Ovary (tissue), 9 donors: ENCODE data around the gene CABP4. TPM values are rescaled to one million over a fixed set of nuclear protein-coding genes. Genes with fewer than 3 reads are reported as not detected.

ENCODE experiments used
- DNase-seq, 5 donors: peaks; one replicate each; pipeline ENCODE4 v3.0.0-alpha.2; 2019 to 2020
- H3K27ac ChIP-seq, 2 donors: fragments of 200-600 bp; one replicate each; pipeline versions ENCODE4 v1.5.1 to v1.8.0; 2019 to 2022
- H3K27me3 ChIP-seq: fragments of 200-600 bp; one replicate; pipeline ENCODE4 v1.8.0; 2022
- H3K36me3 ChIP-seq: fragments of 200-600 bp; sonication (generic); one replicate; pipeline ENCODE4 v1.5.1; 2019
- H3K4me1 ChIP-seq: one replicate; pipeline ENCODE4 v1.8.1; 2013; ENCODE audit warnings: mild to moderate bottlenecking, moderate library complexity; ENCODE audit not compliant: insufficient read depth
- H3K4me3 ChIP-seq: fragments of 200-600 bp; sonication (generic); one replicate; pipeline ENCODE4 v1.5.1; 2017
- H3K9me3 ChIP-seq, 2 donors: fragments of 200-600 bp in 1 of 2; sonication (generic) in 1 of 2; one replicate each; pipeline versions ENCODE4 v1.5.1 to v1.8.1; 2013 to 2019; ENCODE audit warnings: mild to moderate bottlenecking in 1 of 2, moderate library complexity in 1 of 2
- CTCF ChIP-seq, 3 donors: fragments of 450-650 bp in 2 of 3; fragments of 200-600 bp in 1 of 3; IDR thresholded peaks; one replicate each; pipeline versions ENCODE4 v1.5.1 to v1.8.0; 2016 to 2022; ENCODE audit warnings: antibody characterized with exemption in 3 of 3, mild to moderate bottlenecking in 1 of 3
- EP300 ChIP-seq: sonication (generic); formaldehyde crosslinking; IDR thresholded peaks from one replicate; pipeline ENCODE4 v1.6.1; 2017; ENCODE audit warnings: antibody characterized with exemption
- POLR2A ChIP-seq: fragments of 450-650 bp; IDR thresholded peaks from one replicate; pipeline ENCODE4 v1.6.1; 2017; ENCODE audit warnings: antibody characterized with exemption, mild to moderate bottlenecking, moderate library complexity
- WGBS, 3 donors: extraction: QIAGEN DNeasy Blood & Tissue Kit in 1 of 3; methylation state at CpG; one replicate each; pipeline versions ENCODE4 v1.1.5 to v1.1.7; 2013 to 2017; 5-methylcytosine and 5-hydroxymethylcytosine counted together
- intact Hi-C, 4 donors: fragments of 100-400 bp; cut with DNase I; formaldehyde crosslinking; loops; one replicate each; pipeline versions ENCODE4 v1.11.0 to v1.15.1; 2022 to 2023
- polyA plus RNA-seq, 2 donors: library from polyadenylated mRNA; stranded (reverse); fragments of 200-250 nt in 1 of 2; fragments of 350-450 nt in 1 of 2; fragmentation: Illumina TruSeq in 1 of 2; extraction: RNeasy Lipid Tissue Mini Kit (QIAGEN cat#74804) in 1 of 2; gene quantifications; one replicate each; pipeline ENCODE4 v1.2.3, GENCODE V29; 2013 to 2014
- total RNA-seq, 7 donors: library from RNA; depleted of rRNA in 2 of 7; stranded (reverse); fragments of >200 nt in 2 of 7; fragmentation: NEBNext Ultra II Directional in 3 of 7; extraction: Animal tissue kit (Norgen Biotek cat#: 25700) in 3 of 7; gene quantifications; one replicate each; pipeline versions ENCODE4 v1.1.0 to v1.2.4, GENCODE V29; 2016 to 2023
- donor health status: DM: no; HTN: no; CAD: no; lungs with moderate emphysema.
- donor health status: DM: no; HTN: no; CAD: no.
- donor health status: Bipolar disorder and iron deficiency.
- donor health status: DM: yes; HTN: yes; CAD: no.
- donor health status: DM: no; HTN: no; CAD: no.
- donor health status: DM: yes; HTN: yes; CAD: no.

The CABP4 gene
- total and polyA plus RNA-seq, 9 donors: 0.13 to 2.1 (median 1.0) TPM; not detected in 1

- TF ChIP-seq POLR2A (no peak), EP300 (no peak), CTCF (IDR thresholded peaks at IDR 0.05) (no peak)
- intact Hi-C loops: loop anchor here in 3 of 4 donors (5.0 to 10.0 kb wide), 3 partner anchors 59 to 147 kb away; partner anchors contain the start of genes CORO1B (in 1 of the 3), PPP1CA (in 1 of the 3) and TBC1D10C (in 1 of the 3)
- Histone ChIP-seq H3K36me3 (no peaks in the 10 kb centered on the region), H3K4me1 (peaks cover 13% of the 10 kb centered on the region), H3K9me3 (no peaks in the 10 kb centered on the region), H3K27me3 (no peaks in the 10 kb centered on the region), H3K27ac (peak overlapping the region in 1 of 2 donors; percentile 31), H3K4me3 (peak overlapping the region; percentile 37)
- peak in 2 of 5 donors; percentile 62 to 71 for DNase-seq
- WGBS, 3 donors: 1 to 3% (median 1%) methylated on average over 70 to 101 of the region's 101 CpGs
These were observed 49.1 kb downstream of the CABP4 start for GRCh38 chr11:67504005-67504949.

DNA sequence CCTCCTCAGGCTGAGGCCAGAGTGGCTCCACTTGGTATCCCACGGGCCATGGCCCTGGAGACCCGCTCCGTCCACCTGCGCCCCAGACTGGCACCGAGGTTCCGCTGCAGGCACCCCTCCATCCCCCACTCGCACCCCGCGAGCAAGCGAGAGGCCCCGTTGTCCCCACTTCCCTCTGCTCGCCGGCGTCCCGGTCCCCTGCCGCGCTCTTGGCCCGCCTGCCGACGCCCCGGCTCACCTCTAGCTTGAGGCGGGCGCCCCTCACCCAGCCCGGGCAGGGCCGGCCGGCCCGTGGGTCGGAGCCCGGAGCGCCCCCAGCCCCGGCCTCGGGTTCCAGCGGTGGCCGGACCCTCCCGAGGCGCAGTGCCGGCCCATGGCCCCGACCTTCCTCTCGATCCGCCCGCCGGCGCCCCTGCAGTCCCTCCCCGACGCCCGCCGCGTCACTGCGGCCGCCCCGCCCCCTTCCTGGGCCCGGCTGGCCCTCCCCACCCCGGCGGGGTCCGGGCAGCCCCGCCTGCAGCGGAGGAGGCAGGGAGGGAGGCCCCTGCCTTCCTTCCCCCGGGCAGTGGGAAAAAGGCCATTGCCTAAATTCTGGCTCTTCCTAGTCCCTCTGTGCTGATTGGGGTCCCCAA lies 49.9 kb downstream of the CABP4 start, which contains the start of gene PITPNM1:
PITPNM1 (minus strand) TSS at position 414 of the 632 bp plus-strand sequence. CDS start 1,183 bp downstream, outside the sequence.
- peak in 3 of 5 donors; percentile 49 to 79 (median 71) for DNase-seq
- peak within 1 kb of the TSS; percentile 37 for H3K4me3 ChIP-seq
- peak within 1 kb of the TSS; percentile 4 to 39 for H3K27ac ChIP-seq
- intact Hi-C loops: loop anchor here in 3 of 4 donors (5.0 to 10.0 kb wide), 4 partner anchors 60 to 148 kb away; partner anchors contain the start of genes CORO1B (in 1 of the 3), PPP1CA (in 1 of the 3) and TBC1D10C (in 1 of the 3)
- 1 to 2% (median 1%) methylated on average over 36 to 58 of the region's 58 CpGs for WGBS, 3 donors
- no peaks in the 10 kb centered on the region for H3K9me3 ChIP-seq
- no peaks in the 10 kb centered on the region for H3K27me3 ChIP-seq
- peak; percentile 18 for TF ChIP-seq POLR2A
- no peak for TF ChIP-seq CTCF (IDR thresholded peaks at IDR 0.05)
- H3K36me3 ChIP-seq: no peaks in the 10 kb centered on the region
- peaks cover 13% of the 10 kb centered on the region for H3K4me1 ChIP-seq

- peaks cover 13% of the 10 kb centered on the region for H3K4me1 ChIP-seq
- intact Hi-C loops: loop anchor here in 3 of 4 donors (2.0 to 10.0 kb wide), 4 partner anchors 61 to 108 kb away; partner anchors contain the start of genes PPP1CA (in 2 of the 3), CORO1B (in 1 of the 3) and TBC1D10C (in 1 of the 3)
These were observed 50.6 kb downstream of the CABP4 start for GRCh38 chr11:67505605-67506396.

More at GRCh38 chr11:67505605-67506396, 50.6 kb downstream of the CABP4 start:
- 26 to 31% (median 28%) methylated on average over 14 to 17 of the region's 17 CpGs for WGBS, 3 donors
- no peak for TF ChIP-seq EP300
- peak; percentile 89 to 92 (median 90) for TF ChIP-seq CTCF (IDR thresholded peaks at IDR 0.05)
- no peak for TF ChIP-seq POLR2A
- no peaks in the 10 kb centered on the region for H3K9me3 ChIP-seq
- peak; percentile 66 to 85 (median 80) for DNase-seq
- H3K27ac ChIP-seq: peak overlapping the region; percentile 4 to 39
- H3K27me3 ChIP-seq: no peaks in the 10 kb centered on the region
- H3K4me3 ChIP-seq: peak overlapping the region; percentile 37
- no peaks in the 10 kb centered on the region for H3K36me3 ChIP-seq
